ENCODE results near the gene TLK1.

TLK1 gene

GRCh38 chr2:171185941-171186340 lies 25.2 kb upstream of the TLK1 start:
- no peak for DNase-seq
- Histone ChIP-seq H3K36me3 (no peaks in the 10 kb centered on the region), H3K4me3 (ENCODE audit: low read depth, low read length) (no peak overlapping the region), H3K4me1 (no peaks in the 10 kb centered on the region), H3K27me3 (no peaks in the 10 kb centered on the region), H3K9me3 (no peaks in the 10 kb centered on the region)
- no peak for TF ChIP-seq CTCF (IDR thresholded peaks at IDR 0.05; ENCODE audit: low read depth, low read length)

GRCh38 chr2:171185165-171185818 lies 24.6 kb upstream of the TLK1 start:
- Histone ChIP-seq H3K4me3 (ENCODE audit: low read depth, low read length) (no peak overlapping the region), H3K9me3 (no peaks in the 10 kb centered on the region), H3K36me3 (no peaks in the 10 kb centered on the region), H3K4me1 (no peaks in the 10 kb centered on the region), H3K27me3 (no peaks in the 10 kb centered on the region)
- no peak for DNase-seq
- TF ChIP-seq CTCF (IDR thresholded peaks at IDR 0.05; ENCODE audit: low read depth, low read length): no peak

GRCh38 chr2:171181064-171182049 lies 20.7 kb upstream of the TLK1 start:
- Histone ChIP-seq H3K27me3 (no peaks in the 10 kb centered on the region), H3K4me1 (no peaks in the 10 kb centered on the region), H3K36me3 (no peaks in the 10 kb centered on the region), H3K4me3 (ENCODE audit: low read depth, low read length) (no peak overlapping the region), H3K9me3 (no peaks in the 10 kb centered on the region)
- no peak for TF ChIP-seq CTCF (IDR thresholded peaks at IDR 0.05; ENCODE audit: low read depth, low read length)
- DNase-seq: no peak

- H3K4me1 ChIP-seq: no peaks in the 10 kb centered on the region
- DNase-seq: no peak
- H3K36me3 ChIP-seq: no peaks in the 10 kb centered on the region
- no peaks in the 10 kb centered on the region for H3K9me3 ChIP-seq
- H3K27me3 ChIP-seq: no peaks in the 10 kb centered on the region
- no peak for TF ChIP-seq CTCF (IDR thresholded peaks at IDR 0.05; ENCODE audit: low read depth, low read length)
- H3K4me3 ChIP-seq (ENCODE audit: low read depth, low read length): no peak overlapping the region
These were observed 19.7 kb upstream of the TLK1 start for GRCh38 chr2:171180229-171180930.

GRCh38 chr2:171178993-171179392 lies 18.3 kb upstream of the TLK1 start:
- no peaks in the 10 kb centered on the region for H3K36me3 ChIP-seq
- no peak for TF ChIP-seq CTCF (IDR thresholded peaks at IDR 0.05; ENCODE audit: low read depth, low read length)
- H3K4me1 ChIP-seq: no peaks in the 10 kb centered on the region
- no peak overlapping the region for H3K4me3 ChIP-seq (ENCODE audit: low read depth, low read length)
- no peaks in the 10 kb centered on the region for H3K27me3 ChIP-seq
- no peaks in the 10 kb centered on the region for H3K9me3 ChIP-seq
- DNase-seq: no peak

All from BE2C (cell line).